Measurements from ENCODE around the gene GLT1D1. TPM values are rescaled to one million over a fixed set of nuclear protein-coding genes. Genes with fewer than 3 reads are reported as not detected.

Gene GLT1D1
- total RNA-seq, 1 donor from 2014 or later: 4.1 TPM

DNA sequence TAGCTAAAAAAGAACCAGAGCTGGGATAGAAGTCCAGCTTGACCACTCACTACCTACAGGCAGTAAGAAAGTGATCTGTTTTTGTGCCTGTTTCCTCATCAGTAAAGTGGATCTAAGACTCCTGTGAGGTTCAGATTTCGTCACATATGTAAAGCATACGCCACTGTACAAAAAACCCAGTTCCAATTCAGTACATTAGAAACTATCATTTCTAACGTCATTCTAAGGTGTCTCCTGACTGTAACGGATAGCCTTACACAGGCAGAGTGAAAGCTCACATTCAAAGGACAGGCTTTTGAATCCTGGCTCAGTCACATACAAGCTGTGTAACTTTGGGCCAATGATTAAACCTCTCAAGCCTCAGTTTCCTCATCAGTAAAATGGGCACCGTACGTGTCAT, 33.0 kb upstream of the GLT1D1 start:
- DNase-seq (ENCODE audit: low spot score): no peak

DNA sequence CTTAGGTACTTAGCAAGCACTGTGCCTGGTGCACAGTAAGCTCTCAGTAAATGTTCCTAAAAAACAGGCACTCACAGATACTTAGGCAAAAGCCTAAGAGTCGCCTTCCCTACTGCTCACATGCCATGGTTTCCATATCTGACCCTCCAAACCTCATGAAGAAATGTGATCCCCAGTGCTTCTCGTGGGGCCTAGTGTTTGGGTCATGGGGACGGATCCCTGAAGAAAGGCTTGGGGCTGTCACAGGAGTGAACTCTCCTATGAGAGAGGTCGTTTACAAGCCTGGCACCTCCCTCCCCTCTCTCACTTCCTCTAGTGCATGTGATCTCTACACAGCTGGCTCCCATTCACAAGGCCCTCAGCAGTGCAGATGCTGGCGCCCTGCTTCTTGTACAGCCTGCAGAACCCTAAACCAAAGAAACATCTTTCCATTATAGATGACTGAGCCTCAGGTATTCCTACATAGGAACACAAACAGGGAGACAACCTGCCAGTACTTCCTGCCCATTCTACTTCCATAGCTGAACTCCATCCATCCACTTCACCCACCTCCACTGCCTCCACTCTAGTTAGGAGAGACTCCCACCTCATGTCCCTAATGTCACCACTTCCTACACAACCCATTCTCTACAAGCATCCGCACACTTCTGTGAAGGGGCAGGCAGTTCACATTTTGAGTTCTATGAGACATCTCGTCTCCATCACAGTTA, 32.4 kb upstream of the GLT1D1 start:
- DNase-seq (ENCODE audit: low spot score): no peak

DNA sequence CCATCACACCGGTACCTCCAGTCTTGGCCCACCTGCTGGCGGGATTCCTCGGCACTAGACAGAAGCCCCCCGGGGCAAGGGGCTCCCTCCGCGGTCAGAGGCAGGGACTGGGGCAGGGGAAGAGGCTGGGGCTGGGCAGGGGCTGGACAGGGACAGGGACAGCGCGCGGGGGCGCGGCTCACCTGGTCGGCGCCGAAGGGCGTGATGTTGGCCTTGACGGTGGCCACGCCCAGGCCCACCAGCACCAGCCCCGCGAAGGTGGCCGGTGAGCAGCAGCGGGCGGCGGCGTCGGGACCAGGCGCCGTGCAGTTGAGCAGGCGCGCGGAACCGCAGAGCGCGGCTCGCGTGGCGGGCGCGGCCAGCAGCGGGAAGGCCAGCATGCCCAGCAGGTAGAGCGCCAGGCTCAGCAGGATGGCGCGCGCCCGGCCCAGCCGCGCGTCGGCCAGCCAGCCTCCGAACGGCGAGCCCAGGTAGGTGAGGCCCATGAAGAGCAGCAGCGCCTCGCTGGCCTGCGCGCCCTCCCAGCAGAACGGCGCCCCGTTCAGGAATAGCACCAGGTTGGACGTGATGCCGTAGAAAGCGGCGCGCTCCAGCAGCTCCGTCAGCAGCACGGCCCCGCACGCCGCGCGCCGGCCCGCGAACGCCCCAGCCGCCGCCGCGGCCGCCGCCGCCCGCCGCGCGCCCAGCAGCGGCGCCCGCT, 29.9 kb upstream of the GLT1D1 start:
- DNase-seq (ENCODE audit: low spot score): no peak

DNA sequence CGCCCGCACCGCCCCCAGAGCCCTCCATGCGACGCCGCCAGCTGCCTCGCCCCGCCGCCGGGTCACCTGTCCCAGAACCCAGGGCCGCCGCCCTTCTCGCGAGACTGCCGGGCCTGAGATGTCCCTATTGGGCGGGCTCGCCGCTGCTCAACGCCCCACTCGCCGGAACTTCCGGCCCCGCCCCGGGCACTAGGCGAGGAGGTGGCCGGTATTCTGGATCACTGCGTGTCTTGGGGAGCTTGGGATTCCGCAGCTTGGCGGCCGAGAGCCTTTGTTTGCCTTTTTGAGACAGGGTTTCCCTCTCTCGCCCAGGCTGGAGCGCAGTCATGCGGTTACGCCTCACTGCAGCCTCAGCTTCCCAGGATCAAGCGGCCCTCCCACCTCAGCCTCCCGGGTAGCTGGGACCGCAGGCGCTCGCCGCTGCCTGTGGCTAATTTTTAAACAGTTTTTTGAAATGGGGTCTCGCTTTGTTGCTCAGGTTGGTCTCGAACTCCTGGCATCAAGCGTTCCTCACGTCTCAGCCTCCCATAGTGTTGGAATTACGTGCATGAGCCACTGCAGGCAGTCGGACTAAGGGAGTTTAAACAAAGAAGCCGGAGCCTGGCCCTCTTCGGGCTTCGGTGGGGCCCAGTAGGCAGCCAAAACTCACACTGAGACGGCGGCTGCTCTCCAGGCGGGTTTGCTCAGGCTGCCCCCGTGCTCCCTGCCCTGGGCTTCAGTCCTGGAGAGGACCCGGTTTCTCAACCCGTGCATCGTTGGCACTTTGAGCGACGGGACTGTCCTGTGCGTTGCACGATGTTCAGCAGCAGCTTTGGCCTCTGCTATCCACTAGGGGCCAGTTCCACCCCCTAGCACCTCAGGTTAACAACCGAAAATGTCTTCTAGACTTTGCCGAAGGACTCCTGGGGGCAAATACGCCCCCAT, 29.1 kb upstream of the GLT1D1 start, which contains the start of gene SLC15A4:
Gene SLC15A4 (minus strand): TSS at position 43 of the 924 bp plus-strand sequence. CDS start 15 bp downstream, at position 28.
- DNase-seq (ENCODE audit: low spot score): peak; percentile 99

DNA sequence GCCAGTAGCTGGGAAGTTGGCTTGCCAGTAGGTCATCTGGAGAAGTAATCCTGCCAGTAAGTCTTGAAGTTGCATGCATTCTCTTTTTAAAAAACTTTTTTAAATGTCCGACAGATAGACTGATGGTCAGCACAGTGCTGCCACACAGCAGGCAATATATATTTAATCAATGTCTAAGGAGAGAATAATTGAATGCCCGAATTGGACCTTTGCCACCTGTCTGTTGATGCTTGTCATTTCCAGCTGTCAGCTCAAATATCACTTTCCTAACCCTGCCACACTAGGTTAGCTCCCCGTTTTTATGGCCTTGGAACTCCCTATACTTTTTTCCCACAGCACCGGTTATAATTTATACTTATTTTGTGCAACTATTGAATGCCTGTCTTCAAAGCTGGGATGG, 27.4 kb upstream of the GLT1D1 start:
- DNase-seq (ENCODE audit: low spot score): no peak

DNA sequence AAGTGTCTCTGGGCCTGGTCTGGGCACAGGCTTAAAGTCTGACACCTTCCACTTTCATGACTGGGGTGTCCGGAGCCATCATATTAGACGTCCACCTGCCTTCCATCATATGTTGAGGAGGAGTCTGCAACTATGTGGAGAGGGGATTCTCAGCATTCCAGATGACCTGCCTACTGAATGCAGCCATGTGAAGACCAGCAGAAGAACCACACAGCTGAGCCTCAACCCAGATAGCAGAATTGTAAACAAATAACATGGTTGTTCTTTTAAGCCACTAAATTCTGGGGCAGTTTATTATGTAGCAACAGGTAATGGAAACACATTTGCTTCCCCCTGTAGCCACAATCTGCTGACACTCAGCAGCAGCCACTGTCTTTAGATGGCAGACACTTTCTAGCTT, 25.6 kb upstream of the GLT1D1 start:
- DNase-seq (ENCODE audit: low spot score): no peak

DNA sequence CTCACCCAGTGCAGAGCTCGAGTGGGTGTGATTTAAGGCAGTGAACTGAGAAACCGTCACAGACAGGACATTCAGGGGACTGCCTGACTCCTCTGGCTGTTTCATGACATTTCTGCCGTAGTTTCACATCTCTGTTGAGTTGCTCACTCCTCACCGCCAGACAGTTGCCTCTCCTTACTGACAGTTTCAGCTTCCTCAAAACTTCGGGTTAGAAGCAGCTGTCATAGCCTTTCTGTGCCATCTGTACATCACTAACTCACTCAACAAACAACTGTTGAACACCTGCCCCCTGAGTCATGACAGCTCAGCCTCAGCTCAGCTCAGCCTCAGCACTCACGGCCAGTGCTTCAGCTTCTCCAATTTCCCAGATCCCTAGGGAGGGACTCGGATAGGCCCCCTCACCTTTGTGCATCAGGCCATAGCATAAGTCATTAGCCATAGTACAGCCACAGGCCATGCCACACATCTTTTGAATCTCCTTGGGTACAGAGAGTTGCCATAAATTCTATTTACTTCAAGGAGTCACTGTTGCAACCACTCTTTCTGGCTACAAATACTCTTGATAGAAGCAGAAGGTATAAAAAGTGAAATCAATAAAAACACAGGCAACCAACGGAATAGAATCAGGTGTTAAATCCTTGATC, 23.3 kb upstream of the GLT1D1 start:
- DNase-seq (ENCODE audit: low spot score): no peak

DNA sequence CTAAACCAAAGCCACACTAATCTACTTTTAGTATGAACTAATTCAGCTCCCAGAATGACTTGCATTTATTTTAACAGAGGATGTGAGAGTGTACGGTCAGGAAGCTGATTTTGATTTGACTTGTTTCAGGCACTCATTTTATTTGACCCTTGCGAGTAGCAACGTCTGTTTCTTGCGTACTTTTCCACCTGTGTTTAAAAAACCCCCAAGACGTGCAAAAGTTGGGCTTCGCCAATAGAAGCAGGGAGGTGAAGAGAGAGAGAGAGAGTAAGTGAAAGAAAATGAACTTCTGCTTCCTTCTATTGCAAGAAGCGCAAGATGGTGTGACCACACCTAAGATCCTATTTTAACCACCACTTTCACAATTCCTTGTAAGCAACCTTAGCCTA, 22.8 kb upstream of the GLT1D1 start:
- no peak for DNase-seq (ENCODE audit: low spot score)

DNA sequence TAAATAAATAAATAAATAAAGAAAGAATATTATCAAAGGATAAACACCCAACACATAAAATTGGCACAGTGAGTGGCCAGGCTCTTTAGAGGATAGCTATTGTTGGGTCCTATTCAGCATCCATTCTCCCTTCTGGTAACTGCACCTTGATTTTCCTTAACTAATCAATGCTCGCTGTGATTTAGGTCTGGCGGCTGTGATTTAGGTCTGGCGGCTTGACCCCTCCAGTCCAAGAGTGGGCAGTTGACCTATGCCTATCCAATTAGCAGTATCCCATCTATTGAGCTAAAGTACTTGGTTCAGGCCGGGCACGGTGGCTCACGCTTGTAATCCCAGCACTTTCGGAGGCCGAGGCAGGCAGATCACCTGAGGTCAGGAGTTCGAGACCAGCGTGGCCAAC, 19.9 kb upstream of the GLT1D1 start:
- peak; percentile 14 for DNase-seq (ENCODE audit: low spot score)

DNA sequence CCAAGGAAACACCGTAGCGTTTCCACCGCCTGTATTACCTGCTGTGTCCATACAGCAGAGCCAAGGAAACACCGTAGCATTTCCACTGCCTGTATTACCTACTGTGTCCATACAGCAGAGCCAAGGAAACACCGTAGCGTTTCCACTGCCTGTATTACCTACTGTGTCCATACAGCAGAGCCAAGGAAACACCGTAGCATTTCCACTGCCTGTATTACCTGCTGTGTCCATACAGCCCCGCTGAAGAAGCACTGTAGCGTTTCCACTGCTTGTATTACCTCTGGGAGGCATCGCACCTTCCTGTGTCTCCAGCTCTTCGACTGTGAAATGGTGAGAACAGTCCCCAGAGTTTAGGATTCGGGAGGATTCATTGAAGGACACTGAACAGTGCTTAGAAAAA, 13.4 kb upstream of the GLT1D1 start:
- DNase-seq (ENCODE audit: low spot score): peak; percentile 30

DNA sequence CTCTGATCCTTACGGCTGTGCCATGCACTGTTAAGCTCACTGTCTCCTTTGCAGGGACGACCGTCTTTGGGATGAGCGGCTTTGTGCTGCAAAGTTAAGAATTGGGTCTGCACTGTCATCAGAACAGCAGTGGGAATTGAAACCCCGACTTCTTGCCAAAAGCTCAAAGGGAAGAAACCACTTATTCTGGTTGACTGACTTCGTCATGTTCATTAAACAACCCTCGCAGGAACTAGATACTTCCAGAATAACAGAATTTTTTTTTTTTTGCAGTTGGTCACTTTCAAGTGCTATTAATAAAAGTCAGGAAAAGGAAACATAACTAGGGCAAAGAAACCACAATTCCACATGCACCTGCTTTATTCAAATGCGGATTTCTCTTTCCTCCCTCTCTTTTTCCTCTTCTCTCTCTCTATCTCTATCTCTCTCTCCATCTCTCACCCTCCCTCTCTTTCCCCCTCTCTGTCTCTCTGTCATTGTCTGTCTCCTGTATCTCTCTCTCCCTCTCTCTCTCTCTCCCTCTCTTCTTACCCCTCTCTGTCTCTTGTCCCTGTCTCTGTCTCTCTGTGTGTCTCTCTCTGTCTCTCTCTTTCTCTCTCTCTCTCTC, 12.3 kb upstream of the GLT1D1 start:
- peak; percentile 22 for DNase-seq (ENCODE audit: low spot score)

DNA sequence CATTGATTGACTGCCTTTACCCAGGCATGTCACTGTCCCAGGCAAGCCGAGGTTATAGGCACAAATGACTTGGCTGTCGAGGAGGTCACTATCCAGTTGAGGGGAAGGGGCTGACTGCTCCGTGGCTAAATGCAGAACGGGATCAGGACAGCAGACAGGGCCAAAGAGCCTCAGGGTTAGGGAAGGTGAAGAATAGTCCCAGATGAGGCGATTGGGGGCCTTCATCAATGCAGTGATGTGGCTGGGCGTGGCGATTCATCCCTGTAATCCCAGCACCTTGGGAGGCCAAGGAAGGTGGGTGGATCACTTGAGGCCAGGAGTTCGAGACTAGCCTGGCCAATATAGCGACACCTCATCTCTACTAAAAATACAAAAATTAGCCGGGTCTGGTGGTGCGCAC, 10.7 kb upstream of the GLT1D1 start:
- no peak for DNase-seq (ENCODE audit: low spot score)

DNA sequence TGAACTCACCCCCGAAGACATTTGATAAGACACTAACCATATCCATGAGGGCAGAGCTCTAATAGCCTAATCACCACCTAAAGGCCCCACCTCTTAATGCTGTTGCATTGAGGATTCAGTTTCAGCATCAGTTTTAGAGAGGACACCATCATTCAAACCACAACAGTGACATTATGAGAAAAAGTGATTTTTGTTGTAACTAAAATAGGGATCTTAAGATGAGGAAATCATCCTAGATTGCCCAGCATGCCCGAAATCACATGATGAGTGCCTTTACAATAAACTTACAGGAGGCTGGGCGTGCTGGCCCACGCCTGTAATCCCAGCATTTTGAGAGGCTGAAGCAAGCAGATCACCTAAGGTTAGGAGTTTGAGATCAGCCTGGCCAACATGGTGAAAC, 9.7 kb upstream of the GLT1D1 start:
- DNase-seq (ENCODE audit: low spot score): peak; percentile 28

DNA sequence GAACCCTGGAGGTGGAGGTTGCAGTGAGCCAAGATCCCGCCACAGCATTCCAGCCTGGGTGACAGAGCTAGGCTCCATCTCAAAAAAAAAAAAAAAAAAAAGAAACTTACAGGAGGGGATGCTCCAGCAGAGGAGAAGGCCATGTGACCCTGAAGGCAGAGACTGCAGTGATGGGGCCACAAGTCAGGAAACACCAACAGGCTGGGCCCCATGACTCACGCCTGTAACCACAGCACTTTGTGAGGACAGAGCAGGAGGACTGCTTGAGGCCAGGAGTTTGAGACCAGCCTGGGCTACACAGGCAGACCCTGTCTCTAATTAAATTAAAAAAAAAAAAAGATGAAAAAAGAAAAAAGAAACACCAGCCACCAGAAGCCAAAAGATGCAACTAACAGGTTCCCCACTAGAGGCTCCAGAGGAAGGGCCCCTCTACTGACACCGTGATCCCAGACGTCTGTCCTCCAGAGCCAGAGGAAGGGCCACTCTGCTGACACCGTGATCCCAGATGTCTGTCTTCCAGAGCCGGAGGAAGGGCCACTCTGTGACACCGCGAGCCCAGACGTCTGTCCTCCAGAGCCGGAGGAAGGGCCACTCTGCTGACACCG, 9.1 kb upstream of the GLT1D1 start:
- peak; percentile 71 for DNase-seq (ENCODE audit: low spot score)

DNA sequence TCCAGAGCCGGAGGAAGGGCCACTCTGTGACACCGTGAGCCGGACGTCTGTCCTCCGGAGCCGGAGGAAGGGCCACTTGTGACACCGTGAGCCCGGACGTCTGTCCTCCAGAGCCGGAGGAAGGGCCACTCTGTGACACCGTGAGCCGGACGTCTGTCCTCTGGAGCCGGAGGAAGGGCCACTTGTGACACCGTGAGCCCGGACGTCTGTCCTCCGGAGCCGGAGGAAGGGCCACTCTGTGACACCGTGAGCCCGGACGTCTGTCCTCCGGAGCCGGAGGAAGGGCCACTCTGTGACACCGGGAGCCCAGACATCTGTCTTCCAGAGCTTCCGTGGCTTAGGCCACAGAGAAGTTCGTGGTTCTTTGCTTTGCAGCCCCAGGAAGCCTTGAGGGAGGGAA, 6.6 kb upstream of the GLT1D1 start:
- peak; percentile 79 for DNase-seq (ENCODE audit: low spot score)

DNA sequence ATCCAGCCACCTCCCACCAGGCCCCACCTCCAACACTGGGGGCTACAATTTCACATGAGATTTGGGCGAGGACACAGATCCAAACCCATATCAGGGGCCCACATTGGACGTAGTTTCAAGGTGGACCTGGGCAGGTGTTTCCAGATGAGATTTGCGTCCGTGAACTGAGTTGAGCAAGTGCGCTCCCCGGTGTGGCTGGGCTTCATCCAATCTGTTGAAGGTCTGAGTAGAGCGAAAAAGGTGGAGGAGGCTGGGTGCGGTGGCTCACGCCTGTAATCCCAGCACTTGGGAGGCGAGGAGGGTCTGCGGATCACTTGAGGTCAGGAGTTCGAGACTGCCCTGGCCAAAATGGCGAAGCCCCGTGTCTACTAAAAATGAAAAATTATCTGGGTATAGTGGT, 4.9 kb upstream of the GLT1D1 start:
- DNase-seq (ENCODE audit: low spot score): peak; percentile 71

DNA sequence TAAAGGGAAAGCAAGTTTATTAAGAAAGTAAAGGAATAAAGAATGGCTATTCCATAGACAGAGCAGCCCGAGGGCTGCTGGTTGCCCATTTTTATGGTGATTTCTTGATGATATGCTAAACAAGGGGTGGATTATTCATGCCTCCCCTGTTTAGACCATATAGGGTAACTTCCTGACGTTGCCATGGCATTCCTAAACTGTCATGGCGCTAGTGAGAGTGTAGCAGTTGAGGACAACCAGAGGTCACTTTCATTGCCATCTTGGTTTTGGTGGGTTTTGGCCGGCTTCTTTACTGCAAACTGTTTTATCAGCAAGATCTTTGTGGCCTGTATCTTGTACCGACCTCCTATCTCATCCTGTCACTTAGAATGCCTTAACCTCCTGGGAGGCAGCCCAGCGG, 3.5 kb upstream of the GLT1D1 start:
- DNase-seq (ENCODE audit: low spot score): peak; percentile 1

DNA sequence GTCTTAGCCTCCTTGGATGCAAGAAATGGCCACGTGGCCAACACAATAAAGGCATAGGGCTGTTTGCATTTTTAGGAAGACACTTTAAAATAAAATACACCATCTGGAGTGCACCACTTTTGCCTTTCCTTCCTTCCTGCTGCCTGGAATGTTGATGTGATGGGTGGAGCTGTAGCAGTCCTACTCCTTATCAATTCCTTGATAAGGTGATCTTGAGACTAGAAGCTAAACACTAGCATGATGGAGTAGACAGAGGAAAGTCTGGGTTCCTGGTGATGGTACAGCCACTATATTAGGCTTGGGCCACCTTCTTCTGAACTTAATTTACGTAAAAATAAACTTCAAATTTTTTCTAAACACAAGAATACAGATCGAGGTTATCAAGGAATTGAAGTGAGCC, 2.9 kb upstream of the GLT1D1 start:
- DNase-seq (ENCODE audit: low spot score): no peak

DNA sequence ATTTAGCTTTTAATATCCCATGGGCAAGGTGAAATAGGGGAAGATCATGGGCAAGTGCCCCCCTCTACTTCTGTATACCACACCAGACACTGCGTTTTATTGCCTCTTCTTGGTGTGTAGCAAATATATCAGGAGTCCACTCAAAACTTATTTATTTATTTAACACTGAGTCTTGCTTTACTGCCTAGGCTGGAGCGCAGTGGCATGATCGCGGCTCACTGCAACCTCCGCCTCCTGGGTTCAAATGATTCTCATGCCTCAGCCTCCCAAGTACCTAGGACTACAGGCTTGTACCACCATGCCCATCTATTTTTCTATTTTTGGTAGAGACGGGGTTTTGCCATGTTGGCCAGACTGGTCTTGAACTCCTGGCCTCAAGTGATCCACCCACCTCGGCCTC, 1.8 kb upstream of the GLT1D1 start:
- DNase-seq (ENCODE audit: low spot score): peak; percentile 22

DNA sequence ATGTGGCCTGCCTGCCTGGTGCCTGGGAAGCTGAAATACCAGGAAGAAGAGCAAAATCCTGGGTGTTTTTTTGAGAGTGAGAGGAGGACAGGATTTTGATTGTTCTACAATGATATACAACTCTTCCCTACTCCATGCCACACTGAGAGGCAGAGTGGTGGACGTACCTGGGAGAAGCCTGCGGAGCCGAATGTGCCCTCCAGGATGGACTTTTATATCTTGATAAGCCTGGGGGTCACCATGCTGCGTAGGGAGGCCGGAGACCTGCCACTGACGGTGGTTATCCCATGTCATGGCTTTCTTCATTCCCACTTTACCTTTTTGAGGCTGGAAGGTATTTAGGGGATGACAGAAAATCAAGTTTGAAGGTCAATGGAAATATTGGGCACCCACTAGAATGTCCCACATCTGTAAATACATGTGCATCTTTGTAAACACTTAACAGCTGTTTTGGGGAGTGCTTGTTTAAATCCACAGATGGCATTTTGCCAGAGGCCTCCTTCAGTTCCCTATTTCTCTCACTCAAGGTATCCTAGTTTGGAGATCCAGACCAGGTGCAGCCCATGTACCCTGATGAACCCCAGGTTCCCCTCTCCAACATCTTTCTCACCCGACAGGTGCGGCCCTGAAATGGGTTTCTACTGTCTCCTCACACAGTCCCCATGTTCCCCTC, 1.1 kb upstream of the GLT1D1 start:
- DNase-seq (ENCODE audit: low spot score): peak; percentile 59

Data from mesenteric fat pad (tissue), 1 donor.